GM13976 (cell line): ENCODE data around the gene HPRT1.

ENCODE experiments used
- DNase-seq: peaks from one replicate; pipeline ENCODE4 v3.0.0; 2012; ENCODE audit warnings: low spot score
- CTCF ChIP-seq: IDR thresholded peaks from 2 replicates; pipeline ENCODE4 v1.5.1; 2012; ENCODE audit warnings: borderline replicate concordance, mild to moderate bottlenecking; ENCODE audit not compliant: insufficient read depth; ENCODE audit errors: extremely low read depth, missing control alignments, control extremely low read depth
- in situ Hi-C: fragments of 300-500 bp; cut with MboI; formaldehyde crosslinking; loops from one replicate; pipeline ENCODE4 v1.12.0; 2022; ENCODE audit warnings: low sequenced_read_pairs, mixed read lengths, inconsistent platforms; ENCODE audit not compliant: unreplicated experiment

The HPRT1 gene

GRCh38 chrX:134544135-134544512, 84.2 kb downstream of the HPRT1 start:
- DNase-seq = no peak
- in situ Hi-C loops = no loop called here
- TF ChIP-seq CTCF = no peak

DNA sequence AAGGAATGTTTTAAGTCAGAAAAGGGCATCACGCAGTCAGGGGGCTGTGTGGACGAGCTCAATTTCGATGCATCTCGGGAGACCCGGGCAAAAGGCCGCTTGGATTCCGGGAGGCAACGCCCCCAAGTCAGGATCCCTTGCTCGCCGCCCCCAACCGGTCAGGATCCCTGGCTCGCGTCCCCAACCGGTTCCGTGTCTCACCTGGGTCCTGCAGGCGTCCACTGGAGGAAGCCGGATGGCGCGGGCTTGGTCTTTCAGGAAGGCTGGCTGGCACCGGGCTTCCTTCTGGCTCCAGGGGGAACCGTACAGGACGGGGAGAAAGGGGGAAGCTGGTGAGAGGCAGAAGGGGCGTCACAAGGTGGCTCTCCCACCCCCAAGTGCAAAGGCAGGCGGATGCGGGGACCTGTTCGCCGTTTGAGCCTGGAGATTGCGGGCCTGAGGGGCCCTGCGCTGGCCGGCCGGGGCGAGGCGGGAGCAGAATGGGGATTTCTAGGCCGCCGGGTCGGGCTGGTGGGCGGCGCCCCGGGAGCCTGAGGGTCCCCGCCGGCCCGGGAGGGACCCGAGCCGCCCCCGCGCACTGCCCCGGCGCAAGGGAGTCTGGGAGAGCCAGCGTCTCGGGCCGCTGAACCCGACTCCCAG, 84.7 kb downstream of the HPRT1 start:
- no peak for DNase-seq
- in situ Hi-C loops = no loop called here
- no peak for TF ChIP-seq CTCF

GRCh38 chrX:134545510-134545909, 85.5 kb downstream of the HPRT1 start:
- DNase-seq = no peak
- in situ Hi-C loops = no loop called here

DNA sequence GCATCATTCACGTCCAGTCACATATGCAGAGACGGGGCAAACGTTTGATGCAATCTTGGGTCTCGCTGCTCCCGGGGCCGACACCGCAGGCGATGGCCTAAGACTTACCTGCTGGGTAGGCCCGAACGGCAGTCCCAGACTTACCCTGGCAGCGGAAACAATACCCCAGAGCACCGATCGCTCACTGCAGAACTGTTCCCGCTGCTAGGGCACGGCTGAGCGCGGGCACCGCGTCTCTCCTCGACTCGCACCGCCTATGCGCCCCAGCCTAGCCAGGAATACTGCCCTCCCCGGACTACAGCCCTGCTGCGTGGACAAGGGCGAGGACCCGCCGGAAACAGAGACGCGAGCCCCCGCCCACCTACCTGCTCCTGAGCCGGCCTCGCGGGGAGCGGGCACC, 86.2 kb downstream of the HPRT1 start:
- TF ChIP-seq CTCF = no peak
- DNase-seq = no peak
- in situ Hi-C loops = no loop called here

More at GRCh38 chrX:134545510-134545909, 85.5 kb downstream of the HPRT1 start:
- no peak for TF ChIP-seq CTCF

DNA sequence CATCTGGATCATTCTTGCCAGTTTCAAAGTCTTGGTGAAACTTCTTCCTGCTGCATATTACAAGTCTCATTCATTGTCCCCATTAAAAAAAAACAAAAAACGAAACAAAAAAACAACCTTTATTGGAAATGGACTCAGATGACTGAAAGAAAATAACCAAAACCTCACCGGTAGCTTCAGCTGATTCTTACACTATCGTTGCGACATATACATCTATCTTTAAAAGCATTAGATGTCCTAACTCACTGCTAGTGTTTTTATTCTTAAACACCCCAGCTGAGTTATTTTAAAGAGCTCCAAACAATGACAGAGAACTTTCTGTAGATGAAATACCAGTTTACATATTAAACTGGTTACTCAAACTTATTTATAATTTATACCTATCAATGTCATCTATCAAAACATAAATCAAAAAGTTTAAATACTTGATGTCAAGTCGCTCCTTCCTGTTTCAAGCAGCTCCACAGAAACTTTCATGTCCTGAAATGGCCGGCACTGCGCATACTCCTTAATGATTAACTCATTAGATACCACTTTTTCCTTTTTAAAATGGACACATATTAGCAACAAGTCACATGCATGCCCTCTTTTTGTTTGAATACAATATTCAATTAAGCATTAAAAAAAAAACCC, 87.2 kb downstream of the HPRT1 start:
- no peak for TF ChIP-seq CTCF
- in situ Hi-C loops = no loop called here
- no peak for DNase-seq

DNA sequence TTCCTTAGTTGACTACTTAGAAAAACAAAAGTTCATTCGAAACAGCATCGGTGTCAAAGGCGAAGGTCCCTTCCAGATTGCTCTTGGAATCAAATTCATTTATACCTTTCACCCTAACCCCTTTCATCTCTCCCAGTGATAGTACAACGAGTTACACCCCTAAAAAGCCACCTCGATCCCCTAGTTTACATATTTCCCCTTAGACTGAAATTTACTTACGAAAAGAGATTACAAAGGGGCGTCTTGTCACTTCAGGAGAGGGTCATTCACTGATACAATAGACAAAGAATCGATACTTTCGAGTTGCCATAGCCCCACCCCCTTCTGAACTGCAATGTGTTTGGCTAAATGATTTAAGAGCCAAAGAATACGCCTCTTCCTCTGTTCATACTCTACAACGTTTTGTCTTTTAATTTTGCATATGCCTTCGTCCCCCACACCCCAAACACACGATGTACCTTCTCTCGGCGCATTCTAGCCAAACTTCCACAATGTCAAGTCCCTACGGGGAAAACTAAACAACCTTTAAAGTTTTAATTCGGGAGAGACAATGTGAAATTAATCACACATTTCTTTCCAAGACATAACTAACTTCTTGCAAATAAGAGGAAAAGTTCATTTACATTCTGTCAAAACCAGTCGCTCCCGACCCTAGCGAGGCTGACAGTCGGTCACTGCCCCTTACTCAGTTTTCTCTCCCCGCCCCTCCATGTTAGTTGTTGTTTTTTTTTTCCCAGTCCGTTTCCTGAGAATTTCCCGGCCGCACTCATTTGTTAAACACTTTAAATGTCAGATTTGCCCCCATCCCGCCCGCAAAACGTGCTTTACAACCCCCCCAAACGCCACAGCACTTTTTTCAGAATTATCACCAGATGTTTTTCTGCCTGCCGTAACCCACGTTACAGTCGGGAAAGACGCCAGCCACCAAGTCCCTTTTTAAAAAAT, 88.6 kb downstream of the HPRT1 start:
- in situ Hi-C loops = no loop called here
- TF ChIP-seq CTCF = no peak
- DNase-seq = peak; percentile 37
